ENCODE data around the gene PEX16.

GRCh38 chr11:45937916-45938315 is 20.2 kb upstream of the PEX16 start:
- TF ChIP-seq POLR2AphosphoS5 (IDR thresholded peaks at IDR 0.05; ENCODE audit: low read depth, low read length) (no peak), POLR2A (IDR thresholded peaks at IDR 0.05; ENCODE audit: low read depth, low read length) (no peak), TAF1 (IDR thresholded peaks at IDR 0.05; ENCODE audit: low read depth, low read length) (no peak), SPI1 (IDR thresholded peaks at IDR 0.05; ENCODE audit: low read depth, low read length) (no peak), PAX5 (IDR thresholded peaks at IDR 0.05; ENCODE audit: insufficient read depth, low read length, severe bottlenecking) (no peak)
